Stimulated activated CD4-positive, alpha-beta T cell treated with anti-CD3 and anti-CD28 coated beads, Interleukin-12 subunit alpha, Interleukin-12 subunit beta, amount 100 ng/mL, for 24 hours (primary cell): ENCODE data around the gene HERC5.

ENCODE experiments used
- DNase-seq, 2 experiments: peaks; one replicate each; pipeline ENCODE4 v3.0.0-alpha.2; 2020; ENCODE audit warnings: low read depth in 2 of 2

The HERC5 gene

GRCh38 chr4:88522702-88523324 lies 65.9 kb downstream of the HERC5 start:
- peak in 1 of 2 experiments; percentile 30 for DNase-seq

DNA sequence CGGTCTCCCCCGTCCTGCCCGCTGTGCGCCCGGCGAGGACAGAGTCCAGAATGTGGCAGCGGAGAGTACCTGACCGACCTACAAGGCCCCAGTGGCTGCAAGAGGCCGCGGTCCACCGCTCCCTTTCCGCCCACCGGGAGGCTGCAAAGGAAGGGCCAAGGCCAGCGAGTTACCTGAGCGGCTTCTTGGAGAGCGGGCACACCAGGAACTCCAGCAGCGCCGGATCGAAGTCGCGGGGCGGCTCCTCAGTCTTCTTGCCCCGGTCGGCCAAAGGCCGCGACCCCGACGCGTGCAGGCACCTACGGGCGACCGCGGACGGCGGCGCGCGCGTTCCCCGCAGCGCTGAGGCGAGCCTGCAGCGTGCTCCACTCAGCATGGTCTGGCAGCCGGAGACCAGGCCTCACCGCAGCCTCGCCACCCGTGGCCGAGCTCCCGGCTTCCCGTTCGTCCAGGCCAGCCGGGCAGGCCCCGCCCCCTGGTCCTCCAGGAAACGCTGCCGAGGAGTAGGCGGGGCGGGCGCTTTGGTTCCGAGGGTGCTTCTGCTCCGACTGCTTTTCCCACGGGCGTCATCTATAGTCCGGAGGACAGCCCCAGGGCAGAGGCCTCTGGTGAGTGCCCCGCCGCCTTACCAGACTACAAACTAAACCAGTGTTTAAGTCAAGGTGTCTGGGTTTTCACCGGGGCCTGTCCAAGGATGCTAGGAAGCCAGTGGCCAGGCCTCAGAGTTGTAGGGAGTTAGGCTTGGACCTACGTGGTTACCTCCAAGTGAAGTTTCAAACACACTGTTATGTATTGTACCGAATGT lies 66.6 kb downstream of the HERC5 start, which contains the start of gene PYURF:
Gene PYURF (minus strand): TSS at position 452 of the 805 bp plus-strand sequence. CDS start 76 bp downstream, at position 376.
- DNase-seq: peak; percentile 71 to 91

GRCh38 chr4:88524171-88524570 lies 67.3 kb downstream of the HERC5 start:
- DNase-seq: no peak

- DNase-seq: no peak
Observed at GRCh38 chr4:88526221-88526815, 69.4 kb downstream of the HERC5 start.

GRCh38 chr4:88527787-88528186 lies 70.9 kb downstream of the HERC5 start:
- no peak for DNase-seq

GRCh38 chr4:88528861-88529260 lies 71.9 kb downstream of the HERC5 start:
- DNase-seq: no peak

DNA sequence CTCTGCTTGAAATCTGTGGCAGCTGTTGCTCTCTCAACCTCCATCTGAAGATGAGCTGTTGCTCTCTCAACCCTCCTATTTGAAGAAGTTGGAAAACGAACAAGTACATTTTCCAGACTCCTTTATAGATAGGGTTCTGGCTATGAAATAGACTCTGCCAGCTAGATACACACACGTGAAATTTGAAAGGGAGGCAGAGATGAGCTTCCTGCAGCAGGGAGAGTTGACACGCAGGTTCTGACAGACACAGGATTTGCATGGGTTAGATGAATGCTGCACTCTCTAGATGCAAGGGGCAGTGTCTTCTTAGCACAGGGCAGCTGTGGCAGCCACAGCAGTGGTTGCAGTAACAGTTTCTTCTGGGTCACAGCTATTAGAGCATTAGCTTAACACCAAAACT lies 74.6 kb downstream of the HERC5 start:
- no peak for DNase-seq

DNA sequence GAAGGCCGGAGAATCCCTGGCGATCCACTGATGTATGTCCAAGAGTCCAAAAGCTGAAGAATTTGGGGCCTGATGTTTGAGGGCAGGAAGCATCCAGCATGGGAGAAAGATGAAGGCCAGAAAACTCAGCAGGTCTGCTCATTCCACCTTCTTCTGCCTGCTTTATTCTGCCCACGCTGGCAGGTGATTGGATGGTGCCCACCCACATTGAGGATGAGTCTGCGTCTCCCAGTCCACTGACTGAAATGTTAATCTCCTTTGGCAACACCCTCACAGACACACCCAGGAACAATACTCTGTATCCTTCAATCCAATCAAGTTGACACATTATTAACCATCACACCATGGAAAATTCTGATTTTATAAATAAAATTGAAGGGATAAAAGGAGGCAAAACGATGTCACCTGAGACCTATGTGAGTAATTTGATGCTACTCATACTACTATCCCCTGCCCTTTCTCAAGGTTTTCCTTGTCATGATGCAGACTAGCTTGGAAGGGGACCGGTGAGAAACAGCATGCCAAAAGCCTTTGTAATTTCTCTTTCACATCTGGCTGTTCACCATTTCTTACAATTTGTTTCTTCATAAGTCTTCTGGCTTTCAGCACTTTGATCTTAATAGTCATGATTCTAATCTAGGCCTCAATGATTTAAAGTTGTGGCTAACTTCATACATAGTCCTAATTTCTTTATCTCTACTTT lies 76.3 kb downstream of the HERC5 start:
- DNase-seq: no peak

- DNase-seq: no peak
Observed at GRCh38 chr4:88533937-88534750, 77.2 kb downstream of the HERC5 start.

DNA sequence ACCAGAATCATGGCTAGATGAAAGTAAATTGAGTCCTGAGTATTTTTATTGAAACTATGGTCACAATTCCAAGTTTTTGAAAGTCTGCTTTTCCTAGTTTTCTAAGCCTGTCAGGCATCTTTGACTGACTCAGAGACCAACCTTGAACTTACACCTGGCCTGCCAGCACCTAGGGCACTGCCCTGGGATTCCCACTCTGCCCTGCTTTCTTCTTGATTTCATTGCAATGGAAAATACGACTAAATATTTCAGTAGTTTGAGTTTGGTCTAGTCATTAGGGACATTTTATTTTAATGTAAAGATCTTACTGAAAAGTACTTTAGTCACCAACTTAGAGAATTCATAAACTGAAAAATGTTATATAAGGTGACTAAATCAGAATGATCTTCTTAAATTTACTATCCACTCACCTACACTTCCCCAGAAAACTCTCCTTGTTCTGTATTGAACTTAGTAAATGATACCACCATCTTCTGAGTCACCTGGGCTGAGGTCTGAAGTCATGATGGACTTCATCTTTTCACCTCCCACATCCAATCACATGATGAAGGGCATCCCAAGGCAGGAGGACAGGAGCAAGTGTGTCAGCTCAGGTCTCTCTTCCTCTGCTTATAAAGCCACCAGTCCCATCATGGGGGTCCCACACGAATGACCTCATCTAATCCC lies 78.3 kb downstream of the HERC5 start:
- no peak for DNase-seq

- no peak for DNase-seq
Observed at GRCh38 chr4:88537709-88538108, 80.8 kb downstream of the HERC5 start.

DNA sequence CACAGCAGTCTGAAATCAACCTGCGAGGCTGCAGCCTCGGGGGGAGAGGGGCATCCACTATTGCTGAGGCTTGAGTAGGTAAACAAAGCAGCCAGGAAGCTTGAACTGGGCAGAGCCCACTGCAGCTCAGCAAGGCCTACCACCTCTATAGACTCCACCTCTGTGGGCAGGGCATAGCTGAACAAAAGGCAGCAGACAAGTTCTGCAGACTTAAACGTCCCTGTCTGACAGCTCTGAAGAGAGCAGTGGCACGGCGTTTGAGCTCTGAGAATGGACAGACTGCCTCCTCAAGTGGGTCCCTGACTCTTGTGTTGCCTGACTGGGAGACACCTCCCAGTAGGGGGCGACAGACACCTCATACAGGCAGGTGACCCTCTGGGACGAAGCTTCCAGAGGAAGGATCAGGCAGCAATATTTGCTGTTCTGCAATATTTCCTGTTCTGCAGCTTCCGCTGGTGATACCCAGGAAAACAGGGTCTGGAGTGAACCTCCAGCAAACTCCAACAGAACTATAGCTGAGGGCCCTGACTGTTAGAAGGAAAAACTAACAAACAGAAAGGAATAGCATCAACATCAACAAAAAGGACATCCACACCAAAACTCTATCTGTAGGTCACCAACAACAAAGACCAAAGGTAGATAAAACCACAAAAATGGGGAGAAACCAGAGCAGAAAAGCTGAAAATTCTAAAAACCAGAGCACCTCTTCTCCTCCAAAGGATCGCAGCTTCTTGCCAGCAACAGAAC lies 82.6 kb downstream of the HERC5 start:
- DNase-seq: peak; percentile 55 to 72

DNA sequence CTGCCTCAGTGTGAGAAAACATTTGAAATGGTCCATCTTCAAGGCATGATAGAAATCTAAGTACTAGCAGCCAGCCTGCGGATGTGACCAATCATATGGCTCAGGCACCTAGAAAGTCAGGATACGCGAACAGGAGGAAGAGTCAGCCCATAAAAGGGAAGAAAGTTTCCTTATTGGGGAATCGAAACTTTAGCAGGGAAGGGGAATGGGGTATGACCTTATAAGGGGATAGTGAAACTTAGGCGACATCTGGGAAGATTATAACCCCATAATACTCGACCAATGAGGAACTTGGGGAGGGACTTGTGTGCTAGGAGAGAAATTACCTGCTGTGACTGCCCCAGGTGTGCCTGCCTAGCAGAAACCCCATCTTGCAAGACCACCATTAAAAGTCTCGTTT lies 92.9 kb downstream of the HERC5 start:
- DNase-seq: no peak
